Measurements from ENCODE around the gene GOLGA7B.

GOLGA7B gene

DNA sequence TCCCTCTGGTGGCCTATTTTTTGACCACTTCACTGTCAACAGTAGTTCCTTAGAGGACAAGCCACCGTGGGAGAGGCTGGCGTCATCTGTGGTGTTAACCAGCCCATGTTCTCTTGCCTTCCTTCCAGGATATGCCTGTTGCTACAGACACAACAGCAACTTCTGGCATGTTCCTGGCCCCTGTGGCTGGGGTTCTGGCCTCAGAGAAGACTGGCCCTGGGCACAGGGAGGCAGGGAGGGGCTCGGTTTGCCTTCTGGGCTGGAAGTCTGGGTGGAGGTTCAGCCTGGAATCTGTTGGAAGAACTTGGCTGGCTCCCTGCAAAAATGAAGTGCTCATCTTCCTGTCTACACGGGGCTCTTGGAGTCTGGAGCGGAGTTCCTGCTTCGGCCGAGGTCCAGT lies 25.7 kb downstream of the GOLGA7B start:
- no peaks in the 10 kb centered on the region for H3K4me1 ChIP-seq (ENCODE audit: control insufficient read depth, insufficient read depth, low read length)

DNA sequence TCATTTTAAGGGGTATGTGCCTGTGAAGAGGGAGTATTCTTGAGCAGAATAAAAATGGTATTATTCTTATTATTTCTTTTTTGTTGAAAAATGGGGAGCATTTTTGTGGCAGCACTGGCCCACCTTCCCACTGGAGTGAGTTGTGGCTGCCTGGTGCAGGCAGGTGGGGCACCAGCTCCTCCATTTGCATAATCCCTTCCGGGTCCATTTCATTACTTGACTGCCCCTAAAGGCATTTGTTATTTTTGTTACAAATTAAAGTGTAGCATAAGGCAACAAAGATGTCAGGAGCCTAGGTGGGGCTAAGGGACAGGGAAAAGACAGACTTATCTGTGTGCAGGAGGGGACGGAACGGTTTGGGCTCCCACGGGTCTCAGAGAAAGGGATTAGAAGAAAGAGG lies 26.8 kb downstream of the GOLGA7B start:
- Histone ChIP-seq H3K27me3 (ENCODE audit: control insufficient read depth, insufficient read depth, low read length) (no peaks in the 10 kb centered on the region), H3K4me1 (ENCODE audit: control insufficient read depth, insufficient read depth, low read length) (no peaks in the 10 kb centered on the region), H3K27ac (ENCODE audit: low read depth, low read length) (no peak overlapping the region), H3K9ac (ENCODE audit: low read length) (no peak overlapping the region), H3K36me3 (ENCODE audit: control insufficient read depth, insufficient read depth, low read length) (no peaks in the 10 kb centered on the region), H3K4me3 (ENCODE audit: low read length) (no peak overlapping the region)

More for the DNA sequence above, 25.7 kb downstream of the GOLGA7B start:
- Histone ChIP-seq H3K9ac (ENCODE audit: low read length) (no peak overlapping the region), H3K27me3 (ENCODE audit: control insufficient read depth, insufficient read depth, low read length) (no peaks in the 10 kb centered on the region), H3K4me3 (ENCODE audit: low read length) (no peak overlapping the region), H3K36me3 (ENCODE audit: control insufficient read depth, insufficient read depth, low read length) (no peaks in the 10 kb centered on the region), H3K27ac (ENCODE audit: low read depth, low read length) (no peak overlapping the region)

- Histone ChIP-seq H3K4me3 (ENCODE audit: low read length) (no peak overlapping the region), H3K4me1 (ENCODE audit: control insufficient read depth, insufficient read depth, low read length) (no peaks in the 10 kb centered on the region), H3K27ac (ENCODE audit: low read depth, low read length) (no peak overlapping the region)
Measured at GRCh38 chr10:97879241-97879640, 29.6 kb downstream of the GOLGA7B start.

GRCh38 chr10:97880109-97880508 lies 30.5 kb downstream of the GOLGA7B start:
- Histone ChIP-seq H3K9ac (ENCODE audit: low read length) (no peak overlapping the region), H3K4me1 (ENCODE audit: control insufficient read depth, insufficient read depth, low read length) (no peaks in the 10 kb centered on the region), H3K36me3 (ENCODE audit: control insufficient read depth, insufficient read depth, low read length) (no peaks in the 10 kb centered on the region), H3K4me3 (ENCODE audit: low read length) (no peak overlapping the region), H3K27ac (ENCODE audit: low read depth, low read length) (no peak overlapping the region), H3K27me3 (ENCODE audit: control insufficient read depth, insufficient read depth, low read length) (no peaks in the 10 kb centered on the region)

More at GRCh38 chr10:97879241-97879640, 29.6 kb downstream of the GOLGA7B start:
- no peaks in the 10 kb centered on the region for H3K36me3 ChIP-seq (ENCODE audit: control insufficient read depth, insufficient read depth, low read length)
- H3K9ac ChIP-seq (ENCODE audit: low read length): no peak overlapping the region
- no peaks in the 10 kb centered on the region for H3K27me3 ChIP-seq (ENCODE audit: control insufficient read depth, insufficient read depth, low read length)

DNA sequence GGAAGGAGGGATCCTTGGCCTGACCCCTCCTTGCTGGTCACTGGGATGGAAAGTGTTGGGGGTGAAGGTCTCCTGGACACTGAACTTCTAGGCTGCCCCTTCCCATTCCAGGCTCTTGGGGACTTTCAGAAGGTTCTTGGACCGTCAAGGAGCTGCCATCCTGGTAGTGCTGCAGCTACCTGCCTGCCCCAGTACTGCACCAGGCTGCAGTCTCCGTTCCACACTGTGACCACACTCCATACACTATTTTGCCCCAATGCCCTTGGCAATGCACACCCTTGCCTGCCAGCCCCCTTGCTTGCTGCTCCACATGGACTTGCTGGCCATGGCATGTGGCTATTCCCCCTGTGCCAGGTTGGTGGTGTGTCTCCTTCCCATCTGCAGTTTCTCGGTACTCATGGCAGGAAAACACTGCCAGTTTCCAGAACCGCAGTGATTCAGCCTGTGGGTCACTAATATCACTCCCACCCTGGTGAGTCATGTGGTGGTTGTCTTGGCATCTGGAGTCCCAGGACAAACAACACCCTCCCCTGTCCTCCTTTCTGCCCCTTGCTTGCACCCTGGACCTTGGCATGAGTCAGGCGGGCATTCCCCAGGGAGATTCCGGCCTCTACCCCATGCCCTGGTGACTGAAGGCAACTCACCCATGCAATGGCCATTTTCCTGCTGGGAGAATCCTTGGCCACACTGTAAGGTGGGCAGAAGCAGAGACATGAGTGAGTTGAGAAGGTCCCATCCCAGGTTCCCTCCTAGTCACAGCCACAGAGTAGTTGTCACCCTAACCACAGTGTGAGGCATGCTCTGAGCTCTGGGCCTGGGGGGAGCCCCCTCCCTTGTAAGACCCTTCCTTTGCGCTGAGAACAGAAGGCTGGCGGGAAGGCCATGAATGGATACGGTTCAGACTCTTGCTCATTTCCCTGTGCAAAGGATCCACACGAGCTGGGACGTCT lies 32.8 kb downstream of the GOLGA7B start:
- Histone ChIP-seq H3K4me1 (ENCODE audit: control insufficient read depth, insufficient read depth, low read length) (no peaks in the 10 kb centered on the region), H3K9ac (ENCODE audit: low read length) (no peak overlapping the region), H3K36me3 (ENCODE audit: control insufficient read depth, insufficient read depth, low read length) (no peaks in the 10 kb centered on the region), H3K27me3 (ENCODE audit: control insufficient read depth, insufficient read depth, low read length) (no peaks in the 10 kb centered on the region), H3K4me3 (ENCODE audit: low read length) (no peak overlapping the region), H3K27ac (ENCODE audit: low read depth, low read length) (no peak overlapping the region)

- H3K27me3 ChIP-seq (ENCODE audit: control insufficient read depth, insufficient read depth, low read length): no peaks in the 10 kb centered on the region
- H3K27ac ChIP-seq (ENCODE audit: low read depth, low read length): no peak overlapping the region
- no peaks in the 10 kb centered on the region for H3K36me3 ChIP-seq (ENCODE audit: control insufficient read depth, insufficient read depth, low read length)
- H3K9ac ChIP-seq (ENCODE audit: low read length): no peak overlapping the region
- no peak overlapping the region for H3K4me3 ChIP-seq (ENCODE audit: low read length)
- no peaks in the 10 kb centered on the region for H3K4me1 ChIP-seq (ENCODE audit: control insufficient read depth, insufficient read depth, low read length)
Measured at GRCh38 chr10:97883092-97883485, 33.4 kb downstream of the GOLGA7B start.

DNA sequence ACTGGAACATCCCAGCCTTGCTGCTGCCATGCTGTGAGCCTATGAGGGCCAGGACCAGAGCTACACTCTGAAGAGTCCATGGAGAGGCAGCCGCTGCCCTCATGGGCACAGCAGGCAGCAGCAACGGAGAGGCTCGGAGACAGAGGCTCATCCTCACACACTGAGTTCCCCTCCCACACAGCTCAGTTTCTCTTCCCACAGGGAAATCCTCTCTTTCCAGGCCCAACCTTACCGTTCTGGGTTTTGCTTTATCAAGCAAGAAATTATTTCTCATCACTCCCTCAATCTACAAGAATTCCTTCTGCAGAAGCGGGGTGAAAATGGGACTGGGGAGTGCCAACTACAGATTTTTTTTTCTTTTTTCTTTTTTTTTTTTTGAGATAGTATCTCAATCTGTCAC lies 36.6 kb downstream of the GOLGA7B start:
- no peaks in the 10 kb centered on the region for H3K4me1 ChIP-seq (ENCODE audit: control insufficient read depth, insufficient read depth, low read length)

DNA sequence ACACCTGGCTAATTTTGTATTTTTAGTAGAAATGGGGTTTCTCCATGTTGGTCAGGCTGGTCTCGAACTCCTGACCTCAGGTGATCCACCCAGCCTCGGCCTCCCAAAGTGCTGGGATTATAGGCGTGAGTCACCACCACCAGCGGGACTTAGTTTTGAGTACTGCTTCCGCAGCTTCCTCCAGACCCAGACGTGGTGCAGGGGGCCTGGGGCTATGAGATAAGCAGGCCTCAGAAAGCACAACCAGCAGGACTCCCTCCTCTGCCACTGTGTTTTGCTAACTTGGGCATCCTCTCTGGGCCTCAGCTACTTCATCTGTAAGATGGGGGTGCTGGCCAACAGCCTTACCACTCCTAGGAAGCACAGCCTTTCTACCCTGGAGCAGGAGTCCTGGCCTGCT lies 37.8 kb downstream of the GOLGA7B start:
- no peak overlapping the region for H3K4me3 ChIP-seq (ENCODE audit: low read length)
- H3K9ac ChIP-seq (ENCODE audit: low read length): no peak overlapping the region
- no peaks in the 10 kb centered on the region for H3K27me3 ChIP-seq (ENCODE audit: control insufficient read depth, insufficient read depth, low read length)
- H3K36me3 ChIP-seq (ENCODE audit: control insufficient read depth, insufficient read depth, low read length): no peaks in the 10 kb centered on the region
- no peaks in the 10 kb centered on the region for H3K4me1 ChIP-seq (ENCODE audit: control insufficient read depth, insufficient read depth, low read length)
- no peak overlapping the region for H3K27ac ChIP-seq (ENCODE audit: low read depth, low read length)

More for the DNA sequence above, 36.6 kb downstream of the GOLGA7B start:
- Histone ChIP-seq H3K9ac (ENCODE audit: low read length) (no peak overlapping the region), H3K27me3 (ENCODE audit: control insufficient read depth, insufficient read depth, low read length) (no peaks in the 10 kb centered on the region), H3K36me3 (ENCODE audit: control insufficient read depth, insufficient read depth, low read length) (no peaks in the 10 kb centered on the region), H3K4me3 (ENCODE audit: low read length) (no peak overlapping the region), H3K27ac (ENCODE audit: low read depth, low read length) (no peak overlapping the region)

GRCh38 chr10:97888134-97888533 lies 38.5 kb downstream of the GOLGA7B start:
- H3K27ac ChIP-seq (ENCODE audit: low read depth, low read length): no peak overlapping the region
- no peak overlapping the region for H3K4me3 ChIP-seq (ENCODE audit: low read length)
- H3K4me1 ChIP-seq (ENCODE audit: control insufficient read depth, insufficient read depth, low read length): no peaks in the 10 kb centered on the region
- H3K9ac ChIP-seq (ENCODE audit: low read length): no peak overlapping the region
- no peaks in the 10 kb centered on the region for H3K36me3 ChIP-seq (ENCODE audit: control insufficient read depth, insufficient read depth, low read length)
- H3K27me3 ChIP-seq (ENCODE audit: control insufficient read depth, insufficient read depth, low read length): no peaks in the 10 kb centered on the region

GRCh38 chr10:97888641-97889262 lies 39.1 kb downstream of the GOLGA7B start:
- H3K27me3 ChIP-seq (ENCODE audit: control insufficient read depth, insufficient read depth, low read length): no peaks in the 10 kb centered on the region
- H3K4me1 ChIP-seq (ENCODE audit: control insufficient read depth, insufficient read depth, low read length): no peaks in the 10 kb centered on the region
- no peak overlapping the region for H3K4me3 ChIP-seq (ENCODE audit: low read length)
- H3K9ac ChIP-seq (ENCODE audit: low read length): no peak overlapping the region
- no peak overlapping the region for H3K27ac ChIP-seq (ENCODE audit: low read depth, low read length)
- H3K36me3 ChIP-seq (ENCODE audit: control insufficient read depth, insufficient read depth, low read length): no peaks in the 10 kb centered on the region

DNA sequence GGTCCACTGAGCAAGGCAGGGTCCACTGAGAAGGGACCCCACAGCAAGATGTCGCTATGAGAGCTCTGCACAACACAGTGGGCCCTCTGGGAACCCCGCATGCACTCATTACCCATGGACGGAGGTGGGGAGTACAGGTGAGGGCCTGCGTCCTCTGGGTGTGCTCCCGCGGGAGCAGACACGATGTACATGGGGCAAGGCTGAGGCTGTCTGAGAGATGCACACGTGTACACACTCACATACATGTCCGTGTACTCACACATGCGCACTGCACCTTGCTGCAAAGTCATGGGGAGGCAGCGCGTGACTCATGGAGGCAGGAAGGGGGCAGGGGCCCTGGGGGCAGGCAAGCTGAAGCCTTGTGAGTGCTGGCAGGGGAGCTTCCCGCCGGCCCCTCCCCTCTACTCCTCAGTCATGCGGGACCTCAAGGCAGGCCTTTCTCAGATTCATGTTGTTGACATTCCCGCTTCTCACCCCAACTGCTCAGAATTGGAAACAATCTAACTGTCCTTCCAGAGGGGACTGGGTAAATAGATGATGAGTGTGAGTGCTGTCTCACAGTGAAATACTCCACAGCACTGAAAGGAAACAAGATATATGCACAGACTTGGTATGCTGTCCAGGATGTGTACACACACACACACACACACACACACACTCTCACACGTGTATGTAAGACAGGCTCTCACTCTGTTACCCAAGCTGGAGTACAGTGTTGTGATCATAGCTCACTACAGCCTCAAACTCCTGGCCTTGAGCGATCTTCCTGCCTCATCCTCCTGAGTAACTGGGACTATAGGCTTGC lies 40.0 kb downstream of the GOLGA7B start:
- Histone ChIP-seq H3K27me3 (ENCODE audit: control insufficient read depth, insufficient read depth, low read length) (no peaks in the 10 kb centered on the region), H3K4me3 (ENCODE audit: low read length) (no peak overlapping the region), H3K9ac (ENCODE audit: low read length) (no peak overlapping the region), H3K36me3 (ENCODE audit: control insufficient read depth, insufficient read depth, low read length) (no peaks in the 10 kb centered on the region), H3K4me1 (ENCODE audit: control insufficient read depth, insufficient read depth, low read length) (no peaks in the 10 kb centered on the region), H3K27ac (ENCODE audit: low read depth, low read length) (no peak overlapping the region)

DNA sequence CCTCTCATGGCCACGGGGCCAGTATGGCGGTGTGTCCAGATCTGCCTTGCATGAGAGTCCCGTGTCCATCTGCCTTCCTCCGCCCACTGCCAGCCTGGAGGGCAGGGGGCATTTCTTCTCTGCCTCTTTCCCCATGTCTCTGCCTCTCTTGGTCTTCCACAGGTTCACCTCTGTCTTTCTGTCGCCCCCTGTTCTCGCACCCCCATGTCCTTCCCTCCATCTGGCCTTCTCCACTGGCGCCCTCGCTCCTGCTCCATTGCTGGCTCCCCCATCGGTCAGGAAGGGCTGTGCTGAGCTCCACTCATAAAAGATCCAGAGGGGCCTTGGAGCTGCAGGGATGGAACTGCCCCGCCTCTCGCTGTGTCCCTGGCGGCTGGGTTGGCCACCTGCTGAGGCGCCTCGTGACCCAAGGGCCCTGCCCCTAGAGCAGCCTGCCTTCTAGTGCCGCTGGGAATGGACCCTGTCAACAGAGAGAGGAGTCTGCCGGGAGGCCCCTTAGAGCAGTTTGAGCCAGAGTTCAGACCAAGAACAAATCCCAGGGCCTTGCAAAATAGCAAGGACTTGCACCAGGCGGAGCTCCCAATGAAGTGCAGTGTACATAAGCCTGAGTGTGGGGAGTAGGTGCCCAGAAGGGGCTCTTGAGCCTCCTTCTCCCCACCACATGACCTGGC lies 42.0 kb downstream of the GOLGA7B start:
- no peak overlapping the region for H3K9ac ChIP-seq (ENCODE audit: low read length)
- H3K4me1 ChIP-seq (ENCODE audit: control insufficient read depth, insufficient read depth, low read length): no peaks in the 10 kb centered on the region
- no peak overlapping the region for H3K4me3 ChIP-seq (ENCODE audit: low read length)
- H3K27ac ChIP-seq (ENCODE audit: low read depth, low read length): no peak overlapping the region
- H3K27me3 ChIP-seq (ENCODE audit: control insufficient read depth, insufficient read depth, low read length): no peaks in the 10 kb centered on the region
- no peaks in the 10 kb centered on the region for H3K36me3 ChIP-seq (ENCODE audit: control insufficient read depth, insufficient read depth, low read length)

Measured in rectal smooth muscle tissue (tissue), 1 donor.